Hematopoietic multipotent progenitor cell treated with erythropoietin and hydrocortisone succinate and interleukin-3 and kit ligand, for 8 days (in vitro differentiated cells): ENCODE data around the gene DENND2D.

Source experiments
- DNase-seq: peaks from one replicate; pipeline ENCODE4 v3.0.0-alpha.2; 2015

Gene DENND2D

DNA sequence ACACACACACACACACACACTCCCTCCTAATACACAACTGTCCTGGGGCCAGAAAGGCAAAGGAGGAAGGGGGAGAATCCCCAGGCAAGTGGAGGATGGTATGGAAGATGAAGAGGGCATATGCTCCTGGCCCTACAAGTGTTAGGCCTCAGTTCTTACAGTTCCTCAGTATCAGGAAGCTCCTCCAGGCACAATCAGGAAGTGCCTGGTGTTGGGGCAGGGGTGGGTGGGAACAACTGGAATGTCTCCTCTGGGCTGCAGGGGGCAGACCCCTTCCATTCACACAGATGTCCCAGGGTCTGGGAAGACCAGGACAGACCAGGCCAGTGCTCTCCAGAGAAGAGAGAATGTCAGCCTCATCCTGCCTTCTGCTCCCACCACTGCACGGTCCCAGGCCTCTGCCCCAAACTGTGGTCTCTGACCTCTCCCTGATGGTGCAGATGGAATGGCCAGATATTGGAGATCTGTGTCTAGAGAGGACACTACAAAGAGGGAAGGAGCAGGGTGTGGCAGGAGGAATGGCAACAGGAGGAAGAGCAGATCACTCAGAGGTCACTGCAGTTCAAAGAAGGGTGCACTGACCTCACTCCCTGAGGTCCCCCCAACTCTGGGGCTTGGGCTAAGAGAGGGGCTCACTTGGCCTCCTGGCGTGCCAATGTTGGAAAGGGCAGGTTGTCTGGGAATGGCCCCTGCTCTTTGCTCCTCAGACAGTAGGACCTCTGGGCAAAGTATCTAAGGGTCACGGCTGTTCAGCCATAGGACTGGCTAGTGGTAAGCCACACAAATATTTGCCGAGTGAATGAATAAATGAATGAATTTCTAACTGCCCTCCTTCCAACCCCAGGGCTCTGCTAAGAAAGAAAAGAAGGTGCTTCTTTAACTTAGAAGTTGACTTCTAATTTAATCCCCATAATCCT, 2.5 kb upstream of the DENND2D start:
- peak; percentile 73 for DNase-seq

DNA sequence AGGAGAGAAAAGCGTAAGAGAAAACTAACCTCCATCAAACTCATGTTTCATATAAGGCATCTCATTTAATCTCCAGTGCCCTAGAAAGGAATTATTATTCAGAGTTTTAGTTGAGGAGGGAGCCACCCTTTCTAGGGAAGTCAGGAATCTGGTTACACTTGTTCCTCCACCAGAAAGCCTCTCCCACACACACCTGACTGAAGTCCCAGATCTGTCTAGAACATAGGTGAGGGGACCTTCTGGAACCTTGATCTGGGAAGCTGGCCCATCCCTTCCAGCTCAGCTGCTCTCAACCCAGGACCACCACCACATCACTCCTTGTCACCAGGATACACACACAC, 1.9 kb upstream of the DENND2D start:
- peak; percentile 6 for DNase-seq

DNA sequence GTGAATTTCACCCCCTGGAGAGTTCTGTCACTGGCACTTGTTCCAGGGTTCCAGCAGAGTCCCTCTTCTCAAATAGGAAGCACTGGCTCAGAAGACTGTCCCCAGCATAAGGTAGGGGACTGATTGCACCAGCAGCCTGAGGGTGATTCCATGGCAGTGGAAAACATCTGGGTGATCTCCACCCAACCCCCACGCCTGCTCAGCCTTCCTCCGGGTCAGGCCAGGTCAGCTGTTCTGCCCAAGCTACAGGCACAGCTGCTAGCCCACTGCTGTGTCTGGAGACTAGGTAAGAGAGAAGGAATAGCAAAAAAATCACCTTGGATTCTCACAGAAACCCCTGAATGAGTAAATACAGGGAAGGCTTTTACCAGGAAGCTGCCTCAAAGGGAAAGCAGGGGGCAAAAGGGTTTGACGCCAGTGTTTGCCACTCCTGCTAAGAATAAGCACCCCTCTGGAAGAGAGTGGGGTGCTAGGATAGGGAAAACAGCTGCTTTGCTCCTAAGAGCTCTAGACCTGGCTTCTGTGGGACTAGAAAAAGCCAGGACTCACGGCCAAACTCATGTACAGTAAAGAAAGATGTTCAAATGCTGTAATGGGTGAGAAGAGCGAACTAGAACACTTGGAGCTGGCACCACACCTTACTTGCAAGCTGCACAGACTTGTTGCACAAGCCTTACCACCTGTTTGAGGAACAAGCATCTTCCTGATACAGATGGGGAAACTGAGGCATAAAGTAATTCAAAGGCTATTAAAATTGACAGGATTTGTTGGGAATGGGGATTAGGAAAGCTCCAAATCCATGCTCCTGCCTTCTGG, 1.0 kb upstream of the DENND2D start:
- DNase-seq: peak; percentile 62

DNA sequence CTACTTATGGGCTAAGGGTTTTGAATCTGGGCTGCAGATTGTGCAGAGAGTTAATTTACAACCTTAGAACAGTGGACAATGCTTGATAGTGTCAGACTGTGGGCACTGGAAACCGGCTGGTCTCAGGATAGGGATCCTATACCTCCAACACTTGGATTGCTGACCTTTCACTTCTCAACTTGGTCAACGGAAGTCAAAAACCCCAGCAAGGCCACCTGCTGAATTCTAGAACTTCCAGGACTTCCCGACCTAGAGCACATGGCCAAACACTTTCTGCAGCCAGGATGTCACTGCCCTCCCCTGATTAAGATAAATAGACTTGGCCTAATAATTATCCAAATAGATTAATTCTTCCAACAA, 336 bp upstream of the DENND2D start:
- no peak for DNase-seq

DNA sequence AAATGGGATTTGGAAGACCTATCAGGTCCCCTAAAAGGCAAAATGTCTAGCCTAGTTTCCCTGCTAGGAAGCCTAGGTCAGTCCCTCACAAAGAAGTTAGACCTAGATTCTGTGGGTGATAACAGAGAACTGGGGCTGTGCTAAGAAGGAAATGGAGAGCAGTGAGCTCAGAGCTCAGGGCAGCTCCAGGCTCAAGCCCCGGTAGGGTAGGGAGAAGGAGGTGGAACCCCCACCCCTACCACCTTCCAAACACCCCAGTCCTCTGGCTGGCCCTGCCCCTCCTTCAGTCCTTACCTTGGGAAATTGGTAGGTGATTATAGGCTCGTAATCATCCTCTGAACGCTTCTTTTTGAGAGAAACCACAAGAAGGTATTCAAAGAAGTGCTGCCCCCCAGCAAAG, 1.1 kb downstream of the DENND2D start:
- peak; percentile 46 for DNase-seq

DNA sequence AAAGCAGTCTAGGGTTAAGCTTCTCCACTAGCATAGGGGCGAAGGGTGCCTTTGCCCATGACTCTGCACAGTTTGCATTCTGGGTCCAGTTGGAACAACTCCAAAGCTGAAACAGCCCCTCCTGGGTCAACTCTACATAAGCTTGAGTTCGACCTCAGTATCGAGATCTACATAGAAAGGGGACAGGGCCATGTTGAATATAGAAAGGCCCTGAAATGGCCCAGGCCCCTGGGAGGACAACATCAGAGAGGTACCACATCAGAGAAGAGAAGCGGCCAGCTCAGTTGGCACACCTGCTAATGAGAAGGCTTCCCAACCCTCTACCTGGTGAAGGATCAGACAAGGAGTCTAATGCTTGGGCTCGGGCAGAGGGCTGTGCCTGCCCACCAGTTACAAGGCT, 1.6 kb downstream of the DENND2D start:
- no peak for DNase-seq

DNA sequence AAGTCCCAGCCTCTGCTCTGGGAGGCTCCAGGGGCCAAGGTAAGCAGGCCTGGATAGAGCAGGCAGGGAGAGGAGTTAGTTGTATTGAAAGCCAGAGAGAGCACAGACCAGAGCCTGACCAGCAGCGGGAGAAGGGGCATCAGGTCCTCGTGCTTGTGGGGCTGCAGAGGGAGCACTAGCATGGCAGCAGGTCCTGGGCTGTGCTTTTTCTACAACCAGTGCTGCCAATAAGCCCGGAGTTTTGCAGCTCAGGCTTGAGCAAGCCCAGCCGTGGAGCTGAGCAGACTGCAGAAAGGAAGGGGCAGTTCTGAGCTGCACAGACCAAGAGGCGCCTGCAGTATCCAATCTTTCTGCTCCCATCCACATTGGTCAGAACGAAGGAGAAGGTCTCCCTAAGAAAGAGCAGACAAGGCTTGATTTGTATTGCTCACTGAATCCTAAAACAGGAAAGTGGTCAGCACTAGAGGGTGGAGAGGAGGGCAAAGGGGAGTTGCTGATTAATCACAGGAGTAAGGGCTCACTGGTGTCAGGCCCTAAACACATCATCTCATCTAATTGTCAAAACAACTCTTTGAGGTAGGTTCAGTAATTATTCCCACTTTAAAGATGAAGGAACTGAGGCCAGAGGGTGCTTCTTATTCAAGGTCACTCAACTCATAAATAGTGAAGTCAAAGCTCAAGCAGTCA, 2.7 kb downstream of the DENND2D start:
- no peak for DNase-seq

DNA sequence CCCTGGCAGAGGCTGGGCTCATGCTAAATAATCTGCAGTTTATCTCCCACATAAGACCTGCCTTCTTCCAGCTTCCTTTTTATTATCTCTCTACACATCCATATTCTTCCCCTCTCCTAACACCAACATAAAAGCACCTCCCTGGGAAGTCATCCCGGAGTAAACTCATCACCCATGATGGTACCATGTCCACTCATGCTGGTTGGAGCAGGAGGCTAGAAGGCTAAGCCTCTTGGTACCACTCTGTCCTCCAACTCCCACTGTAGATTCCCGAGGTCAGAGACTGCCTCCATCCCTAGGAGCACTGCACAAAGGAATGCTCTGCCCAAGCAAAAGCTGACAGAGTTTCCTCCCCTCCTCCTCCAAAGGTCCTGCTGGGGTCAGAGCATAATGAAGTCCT, 4.2 kb downstream of the DENND2D start:
- no peak for DNase-seq

DNA sequence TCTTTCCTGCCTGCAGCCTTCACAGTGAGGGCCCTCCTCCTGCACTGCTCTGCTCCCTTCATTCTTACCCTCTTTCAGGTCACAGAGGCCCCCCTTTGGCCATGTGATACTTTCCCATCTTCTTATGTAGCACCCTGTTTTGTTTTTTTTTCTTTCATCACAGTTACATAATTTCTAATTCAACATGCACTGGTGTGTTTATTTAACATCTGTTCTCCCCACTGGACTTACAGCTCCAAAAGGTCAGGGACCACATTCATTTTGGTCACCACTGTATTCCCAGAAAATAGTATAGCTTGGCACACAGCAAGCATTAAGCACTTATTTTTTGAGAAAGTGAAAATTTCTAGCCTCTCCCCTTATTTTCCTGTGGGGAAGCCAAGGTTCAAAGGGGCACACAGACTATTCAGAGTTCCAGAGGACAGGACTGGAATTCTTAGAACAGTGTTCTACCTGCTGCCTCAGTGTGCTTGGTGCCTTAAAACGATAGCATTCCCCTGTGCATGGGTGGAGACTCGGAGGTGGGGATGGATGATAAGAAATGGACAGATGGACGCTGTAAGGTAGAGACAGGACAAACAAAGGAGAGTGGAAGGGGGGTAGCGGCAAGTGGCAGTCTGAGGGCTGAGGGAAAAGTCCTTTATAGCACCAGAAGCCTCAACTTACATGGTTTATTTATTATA, 5.3 kb downstream of the DENND2D start:
- no peak for DNase-seq

DNA sequence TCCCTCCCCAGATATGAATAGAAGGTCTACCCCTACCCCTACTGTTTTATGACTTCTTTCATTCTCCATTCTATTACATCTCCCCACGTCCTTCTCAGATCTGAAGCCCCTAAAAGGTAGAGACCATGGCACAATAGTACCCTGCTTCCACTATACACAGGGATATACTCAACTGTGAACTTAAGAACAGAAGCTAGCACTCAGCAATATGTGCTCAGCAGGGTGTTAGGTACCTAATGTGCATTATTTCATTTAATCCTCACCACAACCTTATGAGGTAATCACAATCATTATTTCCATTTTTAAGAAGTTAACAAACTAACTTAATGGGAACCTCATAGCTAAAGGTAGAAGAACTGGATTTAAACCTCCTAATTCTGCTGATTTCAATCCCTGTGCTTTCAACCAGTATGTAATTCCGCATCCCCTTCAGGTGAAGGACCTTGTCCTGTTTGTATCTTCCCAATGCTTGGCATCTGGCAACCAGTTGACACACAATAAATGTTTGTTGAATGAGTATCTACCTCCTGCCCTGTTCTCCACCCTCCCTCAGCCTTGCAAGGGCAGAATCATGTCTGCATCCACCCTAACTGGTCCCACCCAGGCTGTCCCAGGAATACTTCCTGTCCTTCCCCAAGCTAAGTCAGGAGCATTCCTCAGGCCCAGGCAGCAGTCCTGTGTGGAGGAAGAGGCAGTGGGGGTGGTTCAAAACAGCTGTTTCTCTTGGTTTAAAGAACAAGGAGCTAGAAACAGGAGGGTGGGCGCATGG, 6.5 kb downstream of the DENND2D start:
- no peak for DNase-seq

DNA sequence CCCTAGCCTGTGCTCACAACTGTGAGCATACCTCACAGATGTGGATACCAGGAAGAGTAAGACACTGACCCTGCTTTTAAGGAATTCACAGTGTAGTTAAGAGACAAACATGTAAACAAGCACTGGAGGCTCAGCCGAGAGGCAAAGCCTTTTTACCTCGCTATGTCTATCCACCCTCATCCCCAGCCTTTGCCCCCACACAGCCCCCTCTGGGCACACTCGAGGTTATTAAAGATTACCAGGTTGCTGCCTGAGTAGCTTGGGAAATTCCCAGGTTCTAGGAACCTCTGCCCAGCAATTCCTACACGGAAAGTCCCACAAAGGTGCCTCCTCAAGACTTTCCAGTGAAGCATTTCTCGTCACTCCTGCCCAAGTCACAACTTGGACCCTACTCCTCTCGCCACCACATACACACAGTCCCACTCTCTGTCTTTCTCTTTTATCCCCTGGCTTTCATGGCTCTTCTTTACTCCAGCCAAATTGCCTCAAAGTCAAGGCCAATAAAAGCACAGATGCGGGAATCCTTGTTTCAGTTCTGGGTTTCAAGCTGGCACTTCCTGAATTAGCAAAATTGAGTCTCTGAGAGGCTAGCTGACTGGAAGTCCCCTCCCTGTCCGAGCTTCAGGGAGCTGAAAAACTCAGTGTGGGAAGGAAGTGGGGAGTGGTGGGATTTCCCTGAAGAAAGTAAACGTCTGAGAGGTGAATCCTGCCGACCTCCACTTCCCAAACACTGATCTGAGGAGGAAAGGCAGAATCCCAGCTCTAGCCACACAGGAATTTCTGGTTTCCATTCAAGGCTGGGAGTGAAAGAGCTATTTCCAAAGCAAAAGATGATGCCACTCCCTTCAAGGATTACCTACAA, 7.6 kb downstream of the DENND2D start:
- DNase-seq: no peak

DNA sequence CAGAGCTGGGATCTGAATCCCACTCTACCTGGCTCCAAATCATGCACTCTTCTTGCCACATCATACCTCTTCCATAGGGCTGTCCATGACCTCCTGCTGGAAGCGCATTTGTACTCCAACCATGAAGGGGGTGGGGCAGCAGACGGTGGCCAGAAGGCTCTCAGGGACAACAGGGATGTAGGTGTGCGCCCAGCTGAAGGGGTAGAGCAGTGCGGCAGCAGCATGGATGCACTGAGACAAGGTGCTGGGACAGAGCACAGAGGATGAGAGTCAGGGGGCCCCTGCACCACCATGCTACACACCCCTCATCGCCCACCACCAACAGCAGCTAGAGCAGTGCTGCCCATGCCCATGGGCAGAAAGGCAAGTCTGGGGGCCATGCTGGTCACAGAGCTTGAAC, 8.4 kb downstream of the DENND2D start:
- no peak for DNase-seq

DNA sequence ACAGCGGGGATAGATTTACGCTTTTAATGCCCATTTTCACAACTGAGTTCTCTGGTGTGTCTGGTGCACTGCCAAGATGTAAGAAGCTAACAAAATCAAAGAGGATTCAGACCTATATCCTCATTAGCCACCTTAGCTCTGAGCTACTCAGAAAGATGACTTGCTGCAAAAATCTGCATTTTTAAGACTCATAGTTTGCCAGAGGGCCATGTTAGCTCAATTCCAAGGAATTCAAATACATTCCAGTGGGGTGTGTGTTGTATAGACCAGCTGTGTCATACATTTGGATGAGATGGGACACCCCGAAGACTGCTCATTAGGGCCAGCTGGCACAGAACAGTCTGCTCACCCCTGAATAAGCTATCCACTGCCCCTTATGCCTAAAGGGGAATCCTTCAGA, 8.9 kb downstream of the DENND2D start:
- DNase-seq: no peak

DNA sequence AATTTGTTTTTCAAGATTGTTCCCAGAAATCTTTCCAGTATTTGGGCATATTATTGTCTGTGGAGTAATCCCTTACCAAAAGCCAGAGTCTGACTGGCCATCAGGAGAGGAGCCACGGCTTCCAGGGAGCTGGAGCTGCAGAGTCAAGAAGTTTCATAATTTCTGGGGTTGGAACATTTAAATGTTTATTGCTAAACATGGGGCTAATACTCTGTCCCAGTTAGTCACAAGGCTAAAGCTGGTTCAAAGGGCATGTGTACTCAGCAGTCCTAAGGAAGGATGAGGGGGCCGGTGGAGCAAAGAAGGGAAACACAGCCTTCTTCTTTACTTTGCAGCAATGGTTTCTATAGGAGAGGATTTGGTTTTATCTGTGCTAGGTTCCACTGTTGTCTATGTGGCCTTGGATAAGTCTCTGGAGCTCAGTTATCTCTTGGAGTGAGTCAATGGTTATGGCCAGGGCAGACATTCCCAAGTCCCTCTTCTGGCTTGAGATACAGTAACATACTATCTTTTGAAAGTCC, 9.5 kb downstream of the DENND2D start:
- DNase-seq: peak; percentile 8

DNA sequence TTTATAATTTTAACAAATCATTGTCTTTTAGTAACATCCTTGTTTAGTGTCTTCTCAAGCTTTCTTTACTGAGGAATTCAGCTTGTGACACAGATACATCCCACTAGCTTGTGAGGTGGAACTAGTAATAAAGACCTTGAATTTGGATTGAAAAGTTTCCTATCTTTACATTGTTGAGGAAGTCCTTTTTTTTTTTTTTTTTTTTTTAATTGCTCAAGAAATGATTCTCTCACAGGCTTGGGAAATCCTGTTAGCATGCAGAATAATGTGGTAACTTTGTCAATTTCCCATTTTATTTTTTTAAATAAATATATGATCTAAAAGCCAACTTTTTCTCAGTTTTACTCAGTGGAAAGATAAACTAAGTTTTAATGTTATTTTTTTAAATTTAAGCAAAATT, 15.8 kb downstream of the DENND2D start:
- DNase-seq: no peak

DNA sequence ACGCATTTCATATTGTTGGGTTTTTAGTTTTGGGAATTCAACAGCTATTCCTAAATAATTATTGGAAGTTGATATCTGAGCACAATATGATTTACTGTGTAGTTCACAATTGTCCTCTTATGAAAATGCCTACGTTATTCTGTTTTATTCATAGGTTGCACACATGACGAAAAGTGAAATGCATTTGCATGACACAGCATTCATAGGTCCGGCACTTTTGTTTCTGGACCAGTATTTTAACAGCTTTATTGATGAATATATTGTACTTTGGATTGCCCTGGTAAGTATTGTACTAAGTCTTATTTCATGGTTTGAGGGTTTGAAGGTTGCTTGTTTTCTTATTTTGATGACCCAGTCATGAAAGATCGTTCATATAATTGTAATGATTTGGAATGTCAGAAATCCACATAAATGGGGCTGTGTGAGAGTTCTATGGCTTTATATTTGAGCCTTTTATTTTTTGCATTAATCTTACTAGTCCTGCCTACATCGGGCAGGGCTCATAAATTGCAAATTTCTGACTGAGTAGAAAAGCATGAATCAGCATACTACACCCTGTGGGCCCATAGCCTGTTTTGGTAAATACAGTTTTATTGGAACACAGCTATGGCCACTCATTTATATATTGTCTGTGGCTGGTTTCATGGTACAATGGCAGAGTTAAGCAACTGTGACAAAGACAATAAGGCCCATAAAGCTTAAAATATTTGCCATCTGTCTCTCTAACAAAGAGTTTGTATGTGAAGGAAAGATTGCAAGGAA, 17.0 kb downstream of the DENND2D start:
- no peak for DNase-seq

DNA sequence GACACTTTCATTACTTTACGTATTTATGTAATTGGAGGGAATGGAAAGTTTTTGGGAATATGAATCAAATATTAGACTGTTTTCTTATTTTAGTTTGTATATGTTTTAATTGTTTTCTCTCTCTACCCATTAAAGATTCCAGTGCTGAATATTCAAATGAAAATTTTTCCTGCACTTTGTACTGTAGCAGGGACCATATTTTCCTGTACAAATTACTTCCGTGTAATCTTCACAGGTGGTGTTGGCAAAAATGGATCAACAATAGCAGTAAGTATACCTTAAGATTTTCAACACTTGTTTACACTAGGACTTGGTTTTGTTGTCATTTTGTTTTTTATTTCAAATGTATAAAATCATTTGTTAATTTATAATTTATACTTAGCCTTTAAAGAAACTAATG, 18.4 kb downstream of the DENND2D start:
- DNase-seq: no peak

DNA sequence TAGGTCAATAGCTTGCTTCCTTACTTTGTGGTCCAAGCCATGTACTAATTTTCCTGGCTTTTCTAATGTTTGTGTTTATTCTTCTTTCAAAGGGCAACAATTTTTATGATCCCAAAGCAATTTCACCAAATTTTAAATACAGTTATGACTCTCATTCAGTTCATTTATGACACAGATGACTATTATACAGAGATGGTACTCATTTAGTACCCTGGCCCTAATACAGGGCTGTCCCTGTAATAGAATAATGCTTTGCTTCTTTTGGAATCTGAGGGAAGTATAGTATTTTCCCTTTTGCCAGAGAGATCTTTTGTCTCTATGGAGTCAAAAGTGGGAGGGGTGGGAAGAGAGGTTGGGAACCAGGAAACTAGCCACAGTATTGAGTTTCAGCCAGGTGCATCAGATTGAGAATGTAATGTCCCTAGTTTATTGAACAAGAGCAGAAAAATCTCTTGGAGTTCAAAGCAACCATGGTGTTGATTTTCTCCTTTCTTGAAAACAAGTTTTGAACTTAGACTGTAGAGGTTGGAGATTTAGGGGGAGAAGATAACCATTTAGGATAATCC, 20.4 kb downstream of the DENND2D start:
- DNase-seq: no peak

DNA sequence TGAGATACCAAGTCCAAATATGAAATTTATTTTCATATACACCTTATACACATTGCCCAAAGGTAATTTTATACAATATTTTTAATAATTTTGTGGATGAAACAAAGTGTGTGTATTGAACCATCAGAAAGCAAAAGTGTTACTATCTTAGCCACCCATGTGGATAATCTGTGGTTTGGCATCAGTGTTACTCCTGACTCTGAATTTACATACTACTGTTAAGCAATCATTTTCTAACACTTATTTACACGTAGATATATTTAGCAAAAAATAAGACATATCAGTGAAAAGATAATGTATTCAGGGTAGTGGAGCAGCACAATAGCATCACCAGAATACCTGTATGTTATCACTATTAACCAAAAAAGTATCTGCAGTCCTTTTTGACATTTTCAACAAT, 23.8 kb downstream of the DENND2D start:
- no peak for DNase-seq

DNA sequence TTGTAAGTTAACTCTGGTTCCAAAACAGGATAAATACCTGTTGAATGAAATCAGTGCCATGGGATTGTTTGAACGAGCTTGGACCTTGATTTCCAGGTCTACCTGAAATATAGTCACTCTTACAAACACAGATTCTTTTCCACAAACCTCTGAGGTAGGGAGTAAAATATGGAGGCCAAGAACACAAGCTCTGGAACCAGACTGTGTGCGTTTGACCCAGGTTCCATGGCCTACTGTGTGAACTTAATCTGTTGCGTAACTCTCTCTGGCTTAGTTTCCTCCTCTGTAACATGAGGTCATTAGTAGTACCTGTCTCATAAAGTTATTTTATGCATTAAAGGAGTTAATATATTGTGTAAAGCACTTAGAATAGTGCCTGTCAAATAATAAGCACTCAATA, 25.1 kb downstream of the DENND2D start:
- no peak for DNase-seq
